ENCODE results near the gene GALR2. TPM values are rescaled to one million over a fixed set of nuclear protein-coding genes. Genes with fewer than 3 reads are reported as not detected.

The GALR2 gene
- total RNA-seq, 4 donors from 2014 or later: 0.18 TPM; not detected in 3

DNA sequence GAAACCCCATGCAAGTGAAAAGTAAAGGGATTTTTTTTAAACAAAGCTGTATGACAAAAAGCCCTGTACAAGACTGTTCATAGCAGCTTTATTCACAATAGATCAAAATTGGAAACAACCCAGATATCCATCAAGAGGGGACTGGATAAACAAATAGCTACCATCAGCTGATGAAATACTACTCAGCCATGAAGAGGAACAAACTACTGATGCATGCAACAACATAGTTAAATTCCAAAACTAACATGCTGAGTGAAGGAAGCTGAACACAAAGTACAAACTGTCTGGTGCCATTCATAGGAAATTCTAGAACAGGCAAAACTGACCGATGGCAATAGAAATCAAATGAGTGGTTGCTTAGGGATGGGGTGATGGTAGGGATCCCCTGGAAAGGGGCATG, 51.3 kb downstream of the GALR2 start:
- Histone ChIP-seq H3K9me3 (no peaks in the 10 kb centered on the region), H3K27me3 (peaks cover 0 to 4% (median 3%) of the 10 kb centered on the region in 3 donors), H3K36me3 (no peaks in the 10 kb centered on the region), H3K27ac (no peak overlapping the region), H3K4me1 (peaks cover 3% of the 10 kb centered on the region in 2 donors), H3K4me3 (no peak overlapping the region)
- ATAC-seq: no peak
- in situ Hi-C loops (cut with MboI; ENCODE audit: low sequenced_read_pairs in 4 of 4) (loop anchor here in 3 of 4 donors (5.0 to 10.0 kb wide), 3 partner anchors 166 to 171 kb away; no protein-coding TSS in a partner anchor), intact Hi-C loops (cut with DNase I; ENCODE audit: low total_unique reads) (loop anchor here (10.0 kb wide), 1 partner anchor 279 kb away; no protein-coding TSS in a partner anchor)
- DNase-seq: no peak
- no peak for TF ChIP-seq POLR2A (IDR thresholded peaks at IDR 0.05)
- TF ChIP-seq, protein P1, sequence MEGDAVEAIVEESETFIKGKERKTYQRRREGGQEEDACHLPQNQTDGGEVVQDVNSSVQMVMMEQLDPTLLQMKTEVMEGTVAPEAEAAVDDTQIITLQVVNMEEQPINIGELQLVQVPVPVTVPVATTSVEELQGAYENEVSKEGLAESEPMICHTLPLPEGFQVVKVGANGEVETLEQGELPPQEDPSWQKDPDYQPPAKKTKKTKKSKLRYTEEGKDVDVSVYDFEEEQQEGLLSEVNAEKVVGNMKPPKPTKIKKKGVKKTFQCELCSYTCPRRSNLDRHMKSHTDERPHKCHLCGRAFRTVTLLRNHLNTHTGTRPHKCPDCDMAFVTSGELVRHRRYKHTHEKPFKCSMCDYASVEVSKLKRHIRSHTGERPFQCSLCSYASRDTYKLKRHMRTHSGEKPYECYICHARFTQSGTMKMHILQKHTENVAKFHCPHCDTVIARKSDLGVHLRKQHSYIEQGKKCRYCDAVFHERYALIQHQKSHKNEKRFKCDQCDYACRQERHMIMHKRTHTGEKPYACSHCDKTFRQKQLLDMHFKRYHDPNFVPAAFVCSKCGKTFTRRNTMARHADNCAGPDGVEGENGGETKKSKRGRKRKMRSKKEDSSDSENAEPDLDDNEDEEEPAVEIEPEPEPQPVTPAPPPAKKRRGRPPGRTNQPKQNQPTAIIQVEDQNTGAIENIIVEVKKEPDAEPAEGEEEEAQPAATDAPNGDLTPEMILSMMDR (IDR thresholded peaks at IDR 0.05 in 4 of 5, conservative IDR thresholded peaks at IDR 0.05 in 1 of 5): no peak

Small RNAs within 50 kb of the gene (microRNA-seq; reads per million reads assigned to microRNA genes)
- 0.85 to 1.2 reads per million in 2 donors for gene MIR6868 (ENCODE audit: borderline replicate concordance in 2 of 2)

Other genes starting within 250 kb of the GALR2 start
- gene UNC13D, start 230.4 kb upstream of the GALR2 start, total RNA-seq: 1 to 10 TPM; 1.3 to 9.4 (median 4.6) TPM
- 100 to 1,000 TPM; 129 to 259 (median 148) TPM for gene WBP2, start 219.4 kb upstream of the GALR2 start, total RNA-seq
- gene TRIM47, start 196.2 kb upstream of the GALR2 start, total RNA-seq: 10 to 100 TPM in 3 of 4 donors, 1 to 10 TPM in 1; 9.5 to 18.4 (median 15.5) TPM
- 10 to 100 TPM; 16.5 to 26.1 (median 22.3) TPM for gene TRIM65, start 177.8 kb upstream of the GALR2 start, total RNA-seq
- gene MRPL38, start 169.9 kb upstream of the GALR2 start, total RNA-seq: 10 to 100 TPM; 29.9 to 86.7 (median 53.1) TPM
- gene FBF1, start 133.7 kb upstream of the GALR2 start, total RNA-seq: 1 to 10 TPM; 2.5 to 6.4 (median 5.8) TPM
- 10 to 100 TPM; 64.8 to 96.6 (median 80.7) TPM for gene ACOX1, start 95.6 kb upstream of the GALR2 start, total RNA-seq
- gene TEN1, start 95.5 kb upstream of the GALR2 start, total RNA-seq: 1 to 10 TPM; 4.2 to 9.2 (median 6.8) TPM
- 1 to 10 TPM in 2 of 4 donors, under 1 TPM in 2; 0.33 to 1.8 (median 1.1) TPM for gene CDK3, start 73.9 kb upstream of the GALR2 start, total RNA-seq
- under 1 TPM in 2 of 4 donors, not detected in 2; 0.02 to 0.07 TPM for gene EVPL, start 47.5 kb upstream of the GALR2 start, total RNA-seq
- 10 to 100 TPM; 33.0 to 76.7 (median 66.7) TPM for gene SRP68, start 2.3 kb upstream of the GALR2 start, total RNA-seq
- gene ZACN, start 4.4 kb downstream of the GALR2 start, total RNA-seq: not detected
- 10 to 100 TPM; 49.5 to 70.7 (median 53.9) TPM for gene EXOC7, start 29.0 kb downstream of the GALR2 start, total RNA-seq
- gene FOXJ1, start 66.5 kb downstream of the GALR2 start, total RNA-seq: under 1 TPM in 2 of 4 donors, not detected in 2; 0.16 to 0.62 TPM
- gene RNF157, start 165.7 kb downstream of the GALR2 start, total RNA-seq: 100 to 1,000 TPM in 1 of 4 donors, 10 to 100 TPM in 3; 50.5 to 142 (median 85.3) TPM
- gene UBALD2, start 190.6 kb downstream of the GALR2 start, total RNA-seq: 100 to 1,000 TPM in 1 of 4 donors, 10 to 100 TPM in 3; 28.9 to 151 (median 52.2) TPM
- gene QRICH2, start 233.5 kb downstream of the GALR2 start, total RNA-seq: 1 to 10 TPM in 3 of 4 donors, under 1 TPM in 1; 0.59 to 2.4 (median 1.1) TPM